NOMO-1 treated with dmso at 0.1 percent for 144 hours (cell line): ENCODE data around the gene SMIM20.
"Not testable (repeated sequence)": the region's sequence is repeated elsewhere in the genome, so short reads cannot be mapped to it uniquely, and the experiment has no call there.

Experiments used
- DNase-seq: peaks from one replicate; lab custom pipeline; 2025; ENCODE audit not compliant: unreplicated experiment; lab: John Stamatoyannopoulos, UW

SMIM20 gene

GRCh38 chr4:25890571-25891485 lies 23.2 kb upstream of the SMIM20 start:
- DNase-seq, result no peak

GRCh38 chr4:25892796-25893195 lies 21.2 kb upstream of the SMIM20 start:
- no peak for DNase-seq

- no peak for DNase-seq
Observed at GRCh38 chr4:25896776-25897539, 17.1 kb upstream of the SMIM20 start.

- no peak for DNase-seq
Observed at GRCh38 chr4:25900310-25900709, 13.7 kb upstream of the SMIM20 start.

GRCh38 chr4:25901030-25901430 lies 13.0 kb upstream of the SMIM20 start:
- no peak for DNase-seq

- DNase-seq, result no peak
Observed at GRCh38 chr4:25903900-25904747, 9.9 kb upstream of the SMIM20 start.

GRCh38 chr4:25904748-25905082 lies 9.3 kb upstream of the SMIM20 start:
- DNase-seq, result no peak

DNA sequence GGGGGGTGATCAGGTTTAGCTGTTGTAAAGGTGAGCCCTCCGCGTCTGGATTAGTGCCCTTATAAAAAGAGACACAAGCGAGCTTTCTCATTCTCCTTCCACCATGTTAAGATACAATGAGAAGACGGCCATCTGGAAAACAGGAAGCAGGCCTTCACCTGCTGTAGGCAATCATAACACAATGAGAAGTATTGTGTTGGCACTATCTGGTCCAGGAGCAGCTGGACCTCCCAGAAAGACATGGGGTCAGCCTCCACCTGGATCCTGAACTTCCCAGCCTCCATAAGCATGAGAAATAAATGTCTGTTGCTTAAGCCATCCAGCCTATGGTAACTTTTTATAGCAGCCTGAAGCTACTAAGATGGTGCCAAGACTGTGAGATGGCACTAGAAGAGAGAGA lies 8.6 kb upstream of the SMIM20 start:
- DNase-seq, result no peak

DNA sequence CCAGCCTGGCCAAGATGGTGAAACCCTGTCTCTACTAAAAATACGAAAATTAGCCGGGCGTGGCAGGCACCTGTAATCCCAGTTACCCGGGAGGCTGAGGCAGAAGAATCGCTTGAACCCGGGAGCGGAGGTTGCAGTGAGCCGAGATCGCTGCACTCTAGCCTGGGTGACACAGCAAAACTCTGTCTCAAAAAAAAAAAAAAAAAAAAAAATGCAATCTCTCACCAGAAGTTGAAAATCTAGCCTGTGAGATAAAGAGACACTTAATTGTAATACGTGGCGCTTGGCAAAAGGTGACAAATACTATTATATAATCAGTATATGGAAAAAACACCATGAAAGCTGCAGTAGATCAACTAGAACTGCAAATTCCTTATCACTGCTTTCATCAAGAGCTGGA lies 7.9 kb upstream of the SMIM20 start:
- not testable (repeated sequence) for DNase-seq

- DNase-seq, result no peak
Observed at GRCh38 chr4:25908491-25908901, 5.5 kb upstream of the SMIM20 start.

DNA sequence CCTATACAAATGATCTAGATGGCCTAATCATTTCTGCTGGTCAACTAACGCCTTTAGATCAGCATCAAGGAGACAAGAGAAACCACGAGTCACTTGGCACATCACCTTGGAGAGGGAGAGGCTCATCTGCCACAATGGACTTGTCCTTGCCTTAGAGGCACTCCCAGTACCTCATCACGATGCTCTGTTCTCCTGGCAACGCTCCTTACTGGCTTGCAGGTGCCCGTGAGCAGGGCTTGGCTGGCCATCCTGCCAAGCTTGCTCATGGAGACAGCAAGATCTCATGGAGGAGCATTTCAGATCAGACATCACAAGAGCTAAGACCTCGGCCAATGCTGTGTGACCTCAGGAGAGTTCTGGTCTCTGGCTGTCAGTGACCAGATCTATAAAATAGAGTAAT lies 2.7 kb upstream of the SMIM20 start:
- DNase-seq, result no peak

DNA sequence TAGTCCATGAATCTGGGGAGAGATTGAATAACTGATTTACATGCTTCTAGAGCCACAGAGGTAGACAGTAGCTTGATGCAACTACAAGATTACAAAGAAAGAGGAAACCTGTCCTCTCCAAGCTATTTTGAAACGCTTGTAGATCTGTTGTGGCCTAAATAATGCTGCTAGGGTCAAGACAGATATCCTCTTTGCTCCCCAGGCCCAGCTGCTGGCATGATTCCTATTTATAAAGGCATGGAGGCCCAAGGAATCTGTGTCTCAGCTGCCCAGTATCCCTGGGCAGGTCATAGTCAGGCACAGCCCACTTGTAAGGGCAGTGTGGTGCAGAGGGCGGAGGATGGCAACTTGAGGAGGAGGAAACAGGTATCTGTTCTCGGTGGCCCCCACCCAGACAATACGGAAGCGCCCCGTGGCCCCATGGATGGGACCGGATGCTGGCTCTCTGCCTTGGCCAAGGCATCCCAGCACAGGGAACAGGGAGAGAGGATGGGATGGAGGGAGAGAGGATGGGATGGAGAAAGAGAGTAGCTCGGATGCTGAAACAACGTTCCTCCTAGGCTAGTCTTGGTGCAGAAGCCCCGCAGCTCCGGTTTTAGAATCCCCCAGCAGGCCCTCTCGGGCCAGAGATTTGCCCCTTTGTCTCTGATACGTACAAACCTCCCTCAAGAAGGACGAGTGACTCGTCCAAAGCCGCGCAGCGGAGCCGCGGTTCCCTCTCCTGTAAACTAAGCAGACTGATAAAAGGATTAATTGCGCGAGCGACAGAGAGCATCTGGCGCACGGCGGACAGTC lies 767 bp upstream of the SMIM20 start:
- peak; percentile 27 for DNase-seq

GRCh38 chr4:25914670-25915352 lies 791 bp downstream of the SMIM20 start:
- DNase-seq, result no peak

- DNase-seq, result no peak
Observed at GRCh38 chr4:25915353-25915705, 1.3 kb downstream of the SMIM20 start.

DNA sequence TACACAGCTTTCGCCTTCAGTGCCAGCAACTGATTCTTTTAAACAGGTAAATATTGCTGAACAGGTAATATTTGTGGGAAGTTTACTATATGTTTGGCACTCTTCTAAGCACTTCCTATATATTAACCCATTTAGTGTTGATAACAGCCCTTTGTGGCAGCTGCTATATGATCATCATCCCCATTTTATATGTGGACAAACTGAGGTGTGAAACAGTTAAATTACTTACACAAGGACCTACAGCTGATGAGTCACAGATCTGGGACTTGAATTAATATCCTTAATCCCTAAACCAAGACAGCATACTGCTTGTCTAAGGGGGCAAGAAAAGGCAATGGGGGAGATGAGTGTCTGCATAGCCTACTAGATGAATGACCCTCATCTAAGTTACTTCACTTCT lies 2.9 kb downstream of the SMIM20 start:
- DNase-seq, result no peak

GRCh38 chr4:25919676-25920075 lies 5.7 kb downstream of the SMIM20 start:
- DNase-seq, result no peak

DNA sequence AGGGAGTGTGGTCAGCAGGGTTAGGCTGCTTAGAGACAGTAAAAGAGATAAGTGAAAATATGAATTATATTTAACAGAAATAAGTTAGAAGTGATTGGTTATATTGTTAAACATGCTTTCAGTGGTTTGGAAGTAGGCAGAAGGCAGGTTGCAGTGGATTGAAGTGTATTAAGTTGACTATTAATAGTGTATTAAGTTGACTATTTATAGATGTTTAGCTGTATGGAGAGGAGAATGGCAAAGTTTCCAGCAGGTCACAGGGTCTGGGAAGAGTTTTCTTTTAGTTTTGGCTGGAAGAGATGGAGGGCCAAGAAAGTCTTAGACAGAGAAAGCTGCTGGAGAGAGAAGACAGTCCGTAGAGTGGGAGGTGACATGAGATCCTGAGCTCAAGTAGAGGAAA lies 7.9 kb downstream of the SMIM20 start:
- no peak for DNase-seq

GRCh38 chr4:25922812-25923369 lies 8.9 kb downstream of the SMIM20 start:
- no peak for DNase-seq

GRCh38 chr4:25923745-25924144 lies 9.7 kb downstream of the SMIM20 start:
- DNase-seq, result no peak
